ENCODE results near the gene GLTPD2.

Gene GLTPD2

DNA sequence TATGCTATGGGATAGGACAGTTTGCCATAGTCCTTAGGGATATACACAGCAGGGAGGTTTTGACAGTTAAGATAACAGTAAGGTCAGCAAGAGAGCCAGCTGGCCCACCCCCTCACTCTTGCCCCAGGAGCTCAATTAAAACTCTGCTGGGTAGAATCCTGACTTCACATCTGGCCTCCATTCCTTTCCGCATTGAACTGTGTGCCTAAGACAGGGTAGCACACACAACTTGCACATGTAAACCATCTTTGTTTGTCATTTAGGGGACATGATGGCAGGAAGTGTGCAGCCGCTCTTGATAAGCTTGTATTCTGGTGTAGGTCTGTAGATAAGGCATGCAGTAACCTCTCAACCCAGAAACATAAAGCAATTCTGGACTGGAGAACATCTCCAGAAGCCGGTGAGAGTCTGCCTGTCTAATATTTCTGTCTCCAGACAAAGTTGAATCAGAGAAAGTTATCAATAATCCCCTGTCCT is 49.6 kb downstream of the GLTPD2 start:
- TF ChIP-seq, protein P1, sequence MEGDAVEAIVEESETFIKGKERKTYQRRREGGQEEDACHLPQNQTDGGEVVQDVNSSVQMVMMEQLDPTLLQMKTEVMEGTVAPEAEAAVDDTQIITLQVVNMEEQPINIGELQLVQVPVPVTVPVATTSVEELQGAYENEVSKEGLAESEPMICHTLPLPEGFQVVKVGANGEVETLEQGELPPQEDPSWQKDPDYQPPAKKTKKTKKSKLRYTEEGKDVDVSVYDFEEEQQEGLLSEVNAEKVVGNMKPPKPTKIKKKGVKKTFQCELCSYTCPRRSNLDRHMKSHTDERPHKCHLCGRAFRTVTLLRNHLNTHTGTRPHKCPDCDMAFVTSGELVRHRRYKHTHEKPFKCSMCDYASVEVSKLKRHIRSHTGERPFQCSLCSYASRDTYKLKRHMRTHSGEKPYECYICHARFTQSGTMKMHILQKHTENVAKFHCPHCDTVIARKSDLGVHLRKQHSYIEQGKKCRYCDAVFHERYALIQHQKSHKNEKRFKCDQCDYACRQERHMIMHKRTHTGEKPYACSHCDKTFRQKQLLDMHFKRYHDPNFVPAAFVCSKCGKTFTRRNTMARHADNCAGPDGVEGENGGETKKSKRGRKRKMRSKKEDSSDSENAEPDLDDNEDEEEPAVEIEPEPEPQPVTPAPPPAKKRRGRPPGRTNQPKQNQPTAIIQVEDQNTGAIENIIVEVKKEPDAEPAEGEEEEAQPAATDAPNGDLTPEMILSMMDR (IDR thresholded peaks at IDR 0.05; ENCODE audit: low read depth, low read length, missing control alignments): no peak

DNA sequence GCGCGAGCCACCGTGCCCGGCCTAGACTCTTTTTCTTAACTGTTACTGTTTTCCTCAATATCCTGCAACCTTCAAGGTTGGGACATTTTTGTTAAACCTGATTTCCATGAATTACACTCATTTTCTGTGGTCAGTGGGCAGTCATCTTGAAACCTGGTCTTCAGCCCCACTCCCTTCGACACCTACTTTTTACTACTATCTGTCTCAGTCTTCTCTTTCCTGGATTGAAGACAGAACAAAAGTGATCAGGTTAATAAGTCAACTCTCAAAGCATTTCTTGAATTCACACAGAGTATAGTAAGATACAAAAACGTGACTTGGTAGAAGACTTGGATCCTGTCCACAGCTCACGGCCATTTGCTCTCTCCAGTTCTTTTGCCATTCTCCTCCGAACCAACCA is 50.5 kb downstream of the GLTPD2 start:
- H3K4me3 ChIP-seq (replicated peaks; ENCODE audit: low read depth, low read length): no peak overlapping the region

More for the DNA sequence above, 49.6 kb downstream of the GLTPD2 start:
- H3K4me3 ChIP-seq (replicated peaks; ENCODE audit: low read depth, low read length): no peak overlapping the region
- DNase-seq (ENCODE audit: extremely low read depth, low read depth): no peak

More for the DNA sequence above, 50.5 kb downstream of the GLTPD2 start:
- no peak for DNase-seq (ENCODE audit: extremely low read depth, low read depth)
- TF ChIP-seq, protein P1 (IDR thresholded peaks at IDR 0.05; ENCODE audit: low read depth, low read length, missing control alignments): no peak

Data from HFF-Myc (cell line).